ENCODE measurements around the gene KCNK17.

The KCNK17 gene

GRCh38 chr6:39268171-39268570, 46.0 kb downstream of the KCNK17 start:
- peaks cover 15% of the 10 kb centered on the region for H3K27me3 Mint-ChIP-seq (ENCODE audit: low read depth)
- H3K4me1 Mint-ChIP-seq, result no peaks in the 10 kb centered on the region
- H3K9me3 Mint-ChIP-seq, result no peaks in the 10 kb centered on the region
- TF ChIP-seq CTCF (IDR thresholded peaks at IDR 0.05; ENCODE audit: unreplicated experiment in 3 of 3), result no peak
- H3K36me3 Mint-ChIP-seq (ENCODE audit: low read depth), result no peaks in the 10 kb centered on the region
- no peak overlapping the region for H3K4me3 Mint-ChIP-seq
- no peak overlapping the region for H3K27ac Mint-ChIP-seq

- no peaks in the 10 kb centered on the region for H3K9me3 Mint-ChIP-seq
- no peak overlapping the region for H3K4me3 Mint-ChIP-seq
- H3K4me1 Mint-ChIP-seq, result no peaks in the 10 kb centered on the region
- peaks cover 15% of the 10 kb centered on the region for H3K27me3 Mint-ChIP-seq (ENCODE audit: low read depth)
- no peaks in the 10 kb centered on the region for H3K36me3 Mint-ChIP-seq (ENCODE audit: low read depth)
- no peak overlapping the region for H3K27ac Mint-ChIP-seq
- no peak for TF ChIP-seq CTCF (IDR thresholded peaks at IDR 0.05; ENCODE audit: unreplicated experiment in 3 of 3)
These were observed 47.4 kb downstream of the KCNK17 start for GRCh38 chr6:39266782-39267355.

GRCh38 chr6:39266375-39266774, 47.8 kb downstream of the KCNK17 start:
- H3K4me3 Mint-ChIP-seq, result no peak overlapping the region
- no peak overlapping the region for H3K27ac Mint-ChIP-seq
- no peak for TF ChIP-seq CTCF (IDR thresholded peaks at IDR 0.05; ENCODE audit: unreplicated experiment in 3 of 3)
- H3K9me3 Mint-ChIP-seq, result no peaks in the 10 kb centered on the region
- no peaks in the 10 kb centered on the region for H3K4me1 Mint-ChIP-seq
- H3K36me3 Mint-ChIP-seq (ENCODE audit: low read depth), result no peaks in the 10 kb centered on the region
- peaks cover 13% of the 10 kb centered on the region for H3K27me3 Mint-ChIP-seq (ENCODE audit: low read depth)

- H3K27ac Mint-ChIP-seq, result no peak overlapping the region
- H3K4me1 Mint-ChIP-seq, result no peaks in the 10 kb centered on the region
- peaks cover 28% of the 10 kb centered on the region for H3K27me3 Mint-ChIP-seq (ENCODE audit: low read depth)
- H3K36me3 Mint-ChIP-seq (ENCODE audit: low read depth), result no peaks in the 10 kb centered on the region
- no peaks in the 10 kb centered on the region for H3K9me3 Mint-ChIP-seq
- no peak for TF ChIP-seq CTCF (IDR thresholded peaks at IDR 0.05; ENCODE audit: unreplicated experiment in 3 of 3)
- no peak overlapping the region for H3K4me3 Mint-ChIP-seq
These were observed 50.7 kb downstream of the KCNK17 start for GRCh38 chr6:39263303-39264037.

- H3K27me3 Mint-ChIP-seq (ENCODE audit: low read depth), result peaks cover 30% of the 10 kb centered on the region
- H3K9me3 Mint-ChIP-seq, result no peaks in the 10 kb centered on the region
- H3K27ac Mint-ChIP-seq, result no peak overlapping the region
- TF ChIP-seq CTCF (IDR thresholded peaks at IDR 0.05; ENCODE audit: unreplicated experiment in 3 of 3), result no peak
- no peaks in the 10 kb centered on the region for H3K36me3 Mint-ChIP-seq (ENCODE audit: low read depth)
- no peaks in the 10 kb centered on the region for H3K4me1 Mint-ChIP-seq
- H3K4me3 Mint-ChIP-seq, result no peak overlapping the region
These were observed 52.5 kb downstream of the KCNK17 start for GRCh38 chr6:39261751-39262150.

GRCh38 chr6:39260953-39261352, 53.3 kb downstream of the KCNK17 start:
- no peak overlapping the region for H3K27ac Mint-ChIP-seq
- peaks cover 29% of the 10 kb centered on the region for H3K27me3 Mint-ChIP-seq (ENCODE audit: low read depth)
- H3K9me3 Mint-ChIP-seq, result no peaks in the 10 kb centered on the region
- no peaks in the 10 kb centered on the region for H3K36me3 Mint-ChIP-seq (ENCODE audit: low read depth)
- TF ChIP-seq CTCF (IDR thresholded peaks at IDR 0.05; ENCODE audit: unreplicated experiment in 3 of 3), result no peak
- H3K4me1 Mint-ChIP-seq, result no peaks in the 10 kb centered on the region
- H3K4me3 Mint-ChIP-seq, result no peak overlapping the region

Measured in nephron (organoid).